HepG2 (cell line): ENCODE data around the gene GPS1. TPM values are rescaled to one million over a fixed set of nuclear protein-coding genes. Genes with fewer than 3 reads are reported as not detected.

Experiments used
- BHLHE40 ChIP-seq: IDR thresholded peaks from 2 replicates; pipeline ENCODE4 v1.6.1; 2011; ENCODE audit warnings: low read length, improper control_type of control experiment
- CSRNP1 ChIP-seq: sonication (generic); formaldehyde crosslinking; IDR thresholded peaks from 2 replicates; pipeline ENCODE4 v1.8.1; 2023; ENCODE audit warnings: mild to moderate bottlenecking, missing genetic modification reagents
- EEA1 ChIP-seq: sonication (generic); formaldehyde crosslinking; IDR thresholded peaks from 2 replicates; pipeline ENCODE4 v1.5.1; 2020; ENCODE audit warnings: mild to moderate bottlenecking, missing genetic modification reagents, borderline replicate concordance
- FOXO1 ChIP-seq: sonication (generic); formaldehyde crosslinking; IDR thresholded peaks from 2 replicates; pipeline ENCODE4 v1.4.0; 2020; ENCODE audit warnings: missing genetic modification reagents
- HOXD1 ChIP-seq: sonication (generic); formaldehyde crosslinking; IDR thresholded peaks from 2 replicates; pipeline ENCODE4 v1.5.0; 2020; ENCODE audit warnings: missing genetic modification reagents
- KLF6 ChIP-seq: IDR thresholded peaks from 2 replicates; pipeline ENCODE4 v1.8.0; 2016; ENCODE audit warnings: missing biosample characterization, missing genetic modification reagents
- MZF1 ChIP-seq: sonication (generic); formaldehyde crosslinking; IDR thresholded peaks from 2 replicates; pipeline ENCODE4 v1.8.1; 2023; ENCODE audit warnings: mild to moderate bottlenecking, missing genetic modification reagents, borderline replicate concordance
- NCOA5 ChIP-seq: sonication (generic); formaldehyde crosslinking; IDR thresholded peaks from 2 replicates; pipeline ENCODE4 v1.4.0; 2020; ENCODE audit warnings: missing genetic modification reagents
- NONO ChIP-seq, 2 experiments: fragments of 450-650 bp in 1 of 2; sonication (generic) in 1 of 2; formaldehyde crosslinking in 1 of 2; IDR thresholded peaks in 1 of 2; conservative IDR thresholded peaks in 1 of 2; 2 replicates each; pipeline versions ENCODE4 v1.6.1 to v1.8.0; 2017 to 2022; ENCODE audit warnings: mild to moderate bottlenecking in 1 of 2, missing genetic modification reagents in 1 of 2, moderate library complexity in 1 of 2
- PLRG1 ChIP-seq: fragments of 450-650 bp; conservative IDR thresholded peaks from 2 replicates; pipeline ENCODE4 v1.6.1; 2016
- POLR2G ChIP-seq: fragments of 200-400 bp; formaldehyde crosslinking; IDR thresholded peaks from 2 replicates; pipeline ENCODE4 v1.6.1; 2018; ENCODE audit warnings: mild to moderate bottlenecking, low read depth, low read length, moderate library complexity
- REST ChIP-seq, 2 experiments: IDR thresholded peaks; 2 replicates each; pipeline ENCODE4 v1.6.1; 2011 to 2012; ENCODE audit warnings: low read length in 2 of 2, borderline replicate concordance in 1 of 2, low read depth in 1 of 2, mild to moderate bottlenecking in 1 of 2, moderate library complexity in 1 of 2
- SNAPC5 ChIP-seq: sonication (generic); formaldehyde crosslinking; IDR thresholded peaks from 2 replicates; pipeline ENCODE4 v1.8.1; 2023; ENCODE audit warnings: mild to moderate bottlenecking, missing genetic modification reagents, borderline replicate concordance
- SOX13 ChIP-seq, 3 experiments: fragments of 450-650 bp in 1 of 3; sonication (generic) in 1 of 3; formaldehyde crosslinking in 1 of 3; IDR thresholded peaks in 2 of 3; conservative IDR thresholded peaks in 1 of 3; 2 replicates each; pipeline versions ENCODE4 v1.5.0 to v1.6.1; 2016 to 2020; ENCODE audit warnings: antibody characterized with exemption in 1 of 3, mild to moderate bottlenecking in 1 of 3, missing compliant biosample characterization in 1 of 3, missing genetic modification reagents in 1 of 3, moderate library complexity in 1 of 3
- SPEN ChIP-seq: sonication (generic); formaldehyde crosslinking; IDR thresholded peaks from 2 replicates; pipeline ENCODE4 v1.5.1; 2020; ENCODE audit warnings: low read depth, mild to moderate bottlenecking, missing genetic modification reagents
- TCF7 ChIP-seq: sonication (generic); IDR thresholded peaks from 2 replicates; pipeline ENCODE4 v1.6.1; 2016; ENCODE audit warnings: antibody characterized with exemption, low read depth
- THAP8 ChIP-seq: sonication (generic); formaldehyde crosslinking; IDR thresholded peaks from 2 replicates; pipeline ENCODE4 v1.5.1; 2020; ENCODE audit warnings: missing genetic modification reagents, mild to moderate bottlenecking, borderline replicate concordance
- TRIM24 ChIP-seq: sonication (generic); formaldehyde crosslinking; IDR thresholded peaks from 2 replicates; pipeline ENCODE4 v1.8.0; 2022; ENCODE audit warnings: mild to moderate bottlenecking, missing genetic modification reagents
- ZBTB3 ChIP-seq: sonication (generic); formaldehyde crosslinking; IDR thresholded peaks from 2 replicates; pipeline ENCODE4 v1.4.0; 2020; ENCODE audit warnings: low read depth, mild to moderate bottlenecking, moderate library complexity, missing genetic modification reagents, borderline replicate concordance
- ZNF44 ChIP-seq: sonication (generic); formaldehyde crosslinking; IDR thresholded peaks from 2 replicates; pipeline ENCODE4 v1.5.1; 2020; ENCODE audit warnings: mild to moderate bottlenecking, missing genetic modification reagents
- ZNF549 ChIP-seq: sonication (generic); formaldehyde crosslinking; IDR thresholded peaks from 2 replicates; pipeline ENCODE4 v1.5.0; 2020; ENCODE audit warnings: missing genetic modification reagents
- polyA plus RNA-seq, 8 experiments: library from polyadenylated mRNA; depleted of rRNA in 3 of 8; stranded (reverse) in 7 of 8; unstranded in 1 of 8; fragments of >200 nt; fragmentation: Illumina TruSeq in 4 of 8; extraction: Trizol in 4 of 8; gene quantifications; 2 replicates each; pipeline versions ENCODE4 v1.2.1 to v1.2.3, GENCODE V29; 2011 to 2016; ENCODE audit warnings: low read depth in 4 of 8, missing spikeins in 1 of 8, mixed read lengths in 1 of 8; ENCODE audit not compliant: insufficient read depth in 1 of 8
- total RNA-seq, 5 experiments: library from RNA; depleted of rRNA; stranded (reverse); fragments of >200 nt; fragmentation: Illumina TruSeq; extraction: Trizol; gene quantifications; 2 replicates each; pipeline ENCODE4 v1.2.3, GENCODE V29; 2016; ENCODE audit warnings: low read depth in 1 of 5

The GPS1 gene
- total and polyA plus RNA-seq, 2 of the 13 experiments (the other 11 are each of a cell fraction or from before 2014, with no cell fraction given): 124 to 128 TPM

GRCh38 chr17:82022310-82022980 is 29.3 kb upstream of the GPS1 start, which contains the start of gene CENPX (continued):
- TF ChIP-seq REST (IDR thresholded peaks at IDR 0.05; ENCODE audit: borderline replicate concordance in 1 of 2, low read depth in 1 of 2, low read length in 2 of 2) (peak in 1 of 2 experiments; percentile 30; a peak in 1 of 4 replicates), ZNF549 (CRISPR knock-in tag) (0 out of 2 replicates have a peak, but pooled peaks have one; percentile 22), SNAPC5 (CRISPR knock-in tag) (no peak), FOXO1 (0 out of 2 replicates have a peak, but pooled peaks have one; percentile 12), NCOA5 (CRISPR knock-in tag) (no peak), PLRG1 (no peak), NONO (IDR thresholded peaks at IDR 0.05) (no peak), NONO (CRISPR knock-in tag; conservative IDR thresholded peaks at IDR 0.05) (0 out of 2 replicates have a peak, but pooled peaks have one; percentile 1), KLF6 (CRISPR knock-in tag) (no peak), MZF1 (0 out of 2 replicates have a peak, but pooled peaks have one; percentile 64), ZBTB3 (0 out of 2 replicates have a peak, but pooled peaks have one; percentile 56), SOX13 (IDR thresholded peaks at IDR 0.05) (no peak), SOX13 (CRISPR knock-in tag; conservative IDR thresholded peaks at IDR 0.05 in 1 of 2, IDR thresholded peaks at IDR 0.05 in 1 of 2) (peak in 1 of 2 experiments; percentile 29; a peak in 1 of 4 replicates), CSRNP1 (peak; percentile 89), SPEN (CRISPR knock-in tag) (peak; percentile 66; the same call in 1 of the 2 replicates), ZNF44 (CRISPR knock-in tag) (peak; percentile 41; the same call in 1 of the 2 replicates), TCF7 (no peak), POLR2G (peak; percentile 74), THAP8 (CRISPR knock-in tag) (no peak), HOXD1 (peak; percentile 73), EEA1 (CRISPR knock-in tag) (peak; percentile 78; the same call in 1 of the 2 replicates), BHLHE40 (no peak), TRIM24 (CRISPR knock-in tag) (no peak)
